Left kidney (tissue), 2 donors: ENCODE results near the gene FGD5. TPM values are rescaled to one million over a fixed set of nuclear protein-coding genes. Genes with fewer than 3 reads are reported as not detected.

Source experiments
- DNase-seq: peaks from one replicate; pipeline ENCODE4 v3.0.0-alpha.2; 2013
- polyA plus RNA-seq: library from polyadenylated mRNA; unstranded; fragments of 120-200 nt; gene quantifications from one replicate; pipeline ENCODE4 v1.2.1, GENCODE V29; 2013; ENCODE audit not compliant: insufficient read length

Gene FGD5
- polyA plus RNA-seq, 1 donor = 20.9 TPM

- DNase-seq = no peak
Observed at GRCh38 chr3:14785207-14786155, 33.3 kb upstream of the FGD5 start.

- no peak for DNase-seq
Observed at GRCh38 chr3:14786369-14786768, 32.4 kb upstream of the FGD5 start.

DNA sequence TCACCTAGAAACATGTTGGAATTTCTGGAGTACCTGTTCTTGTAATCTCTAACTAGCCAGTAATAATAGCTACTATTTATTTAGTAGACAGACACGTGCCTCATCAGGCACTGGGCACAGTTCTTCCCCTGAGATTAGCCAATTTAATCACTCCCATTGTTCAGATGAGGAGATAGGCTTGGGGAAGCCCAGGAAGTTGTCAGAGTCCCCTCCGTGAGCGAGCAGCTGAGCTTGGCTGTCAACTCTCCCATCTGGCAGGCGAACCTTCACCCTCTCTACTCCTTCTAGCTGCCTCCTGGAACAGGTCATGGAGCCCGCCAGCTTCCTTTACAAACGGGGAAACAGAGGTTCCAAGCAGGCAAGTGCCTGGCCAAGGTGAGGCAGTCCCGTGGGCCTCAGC lies 31.1 kb upstream of the FGD5 start:
- no peak for DNase-seq

DNA sequence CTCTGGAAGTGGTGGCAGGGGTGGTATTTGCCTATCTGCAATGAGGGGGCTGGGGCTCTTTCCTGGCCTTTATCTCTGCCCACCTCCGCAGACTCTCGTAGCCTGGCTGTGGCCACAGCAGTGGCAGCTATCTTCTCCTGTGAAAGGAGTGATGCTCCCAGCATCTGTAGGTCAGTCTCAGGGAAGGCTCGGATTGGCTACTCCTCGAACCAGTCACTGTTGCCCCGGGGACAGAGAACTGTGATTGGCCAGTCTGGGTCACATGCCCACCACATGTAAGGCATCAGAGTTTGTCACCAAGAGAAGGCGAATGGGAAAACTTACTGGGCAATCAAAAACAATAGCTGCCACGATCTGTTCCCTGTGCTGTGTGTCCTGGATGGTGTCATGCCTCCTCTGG lies 30.1 kb upstream of the FGD5 start:
- no peak for DNase-seq

- DNase-seq = no peak
Observed at GRCh38 chr3:14789221-14789620, 29.5 kb upstream of the FGD5 start.

DNA sequence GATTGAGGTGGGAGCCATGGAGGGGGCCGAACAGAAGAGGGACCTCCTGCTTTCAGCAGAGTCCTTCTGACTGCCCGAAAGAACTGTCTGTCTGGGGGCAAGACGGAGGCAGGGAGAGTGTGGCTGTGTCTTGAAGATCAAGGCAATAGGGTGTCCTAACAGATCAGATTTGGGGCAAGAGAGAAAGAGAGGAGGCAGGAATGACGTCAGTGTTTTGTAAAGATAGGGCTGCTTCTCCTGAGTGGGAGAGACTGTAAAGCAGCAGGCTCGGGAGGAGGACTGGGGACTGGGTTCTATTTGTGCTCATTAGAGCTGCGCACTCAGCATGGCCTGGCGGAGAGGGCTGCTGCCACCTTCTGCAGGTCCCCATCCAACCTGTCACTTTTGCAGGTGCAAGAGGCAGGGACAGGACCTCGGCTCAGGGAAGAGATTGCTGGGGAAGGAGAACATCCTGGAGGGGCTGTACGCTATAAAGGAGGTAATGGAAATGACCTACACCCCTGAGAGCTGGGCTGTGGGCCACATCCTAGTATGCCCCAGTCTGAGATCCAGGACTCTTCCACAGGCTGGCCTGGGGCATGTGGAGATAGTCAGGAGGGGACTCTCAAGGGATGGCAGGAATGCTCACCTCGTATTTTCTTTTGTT lies 29.0 kb upstream of the FGD5 start:
- no peak for DNase-seq

GRCh38 chr3:14791343-14791945 lies 27.3 kb upstream of the FGD5 start:
- DNase-seq = no peak

DNA sequence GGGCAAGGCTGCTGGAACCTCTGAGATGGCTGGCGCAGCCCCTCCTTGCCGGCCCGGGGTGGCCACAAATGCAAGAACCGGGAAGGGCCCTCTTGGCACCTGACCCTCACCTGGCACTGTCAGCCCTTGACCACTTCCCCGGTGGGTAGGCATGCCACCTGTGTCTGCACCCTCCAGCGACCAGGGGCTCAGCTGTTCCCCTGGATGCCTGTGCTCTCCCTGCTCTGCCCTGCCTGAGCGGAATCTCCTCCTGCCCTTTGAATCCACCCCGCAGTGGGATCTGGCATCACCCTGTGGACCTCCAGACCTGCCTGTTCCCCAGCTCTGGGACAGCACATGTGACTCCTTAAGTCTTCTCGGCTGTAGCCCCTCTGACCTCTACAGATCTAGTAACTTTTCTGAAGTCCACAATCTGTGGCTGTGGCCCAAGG lies 26.1 kb upstream of the FGD5 start:
- no peak for DNase-seq

DNA sequence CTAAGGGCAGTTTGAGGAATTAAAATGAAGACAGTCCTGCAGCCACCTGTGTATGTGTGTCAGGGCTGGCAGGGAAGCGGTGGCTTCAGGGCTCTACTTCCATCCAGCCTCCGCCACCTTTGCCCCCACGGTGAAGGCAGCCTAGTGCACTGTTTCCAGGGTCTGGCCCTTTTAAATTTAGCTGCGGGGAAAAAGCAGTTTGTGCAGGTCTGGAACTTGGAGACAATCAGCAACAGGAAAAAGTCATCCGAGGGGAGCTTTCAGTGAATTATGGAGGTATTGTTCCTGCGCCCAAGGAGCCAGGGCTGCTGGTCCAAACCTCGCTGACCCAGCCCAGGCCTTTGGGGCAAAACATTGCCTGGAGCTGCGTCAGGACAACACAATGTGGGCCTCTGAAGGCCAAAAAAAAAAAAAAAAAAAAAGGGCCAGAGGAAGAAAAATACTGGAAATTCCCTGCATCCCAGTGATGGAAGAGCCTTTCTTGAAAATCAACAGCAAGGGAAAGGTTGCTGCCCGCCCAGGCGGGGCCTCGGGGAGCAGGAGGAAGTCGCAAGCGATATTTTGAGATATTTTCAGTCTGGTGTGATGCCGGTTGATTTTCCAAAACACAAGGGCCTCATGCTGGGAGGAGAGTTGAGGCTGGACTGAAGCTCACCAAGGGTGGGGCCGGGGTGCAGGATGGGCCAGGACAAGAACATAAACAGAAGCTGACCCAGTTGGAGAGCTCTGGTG lies 25.5 kb upstream of the FGD5 start:
- no peak for DNase-seq

DNA sequence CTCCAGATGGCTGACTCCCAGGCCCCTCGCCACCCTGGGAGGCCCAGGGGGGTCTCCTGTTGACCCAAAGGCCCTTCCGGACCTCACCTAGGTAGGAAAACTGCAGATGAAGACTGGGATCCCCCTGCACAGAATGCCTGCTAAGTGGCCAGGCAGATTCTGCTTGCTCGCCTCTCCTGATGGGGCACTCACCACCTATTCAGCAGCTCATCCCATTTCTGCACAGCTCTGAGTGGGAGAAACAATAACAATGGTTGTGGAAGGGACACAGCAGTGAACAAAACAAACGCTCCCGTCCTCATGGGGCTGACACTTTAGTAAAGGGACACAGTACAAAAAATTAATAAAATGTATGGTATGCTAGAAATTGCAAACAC lies 24.9 kb upstream of the FGD5 start:
- DNase-seq = no peak

DNA sequence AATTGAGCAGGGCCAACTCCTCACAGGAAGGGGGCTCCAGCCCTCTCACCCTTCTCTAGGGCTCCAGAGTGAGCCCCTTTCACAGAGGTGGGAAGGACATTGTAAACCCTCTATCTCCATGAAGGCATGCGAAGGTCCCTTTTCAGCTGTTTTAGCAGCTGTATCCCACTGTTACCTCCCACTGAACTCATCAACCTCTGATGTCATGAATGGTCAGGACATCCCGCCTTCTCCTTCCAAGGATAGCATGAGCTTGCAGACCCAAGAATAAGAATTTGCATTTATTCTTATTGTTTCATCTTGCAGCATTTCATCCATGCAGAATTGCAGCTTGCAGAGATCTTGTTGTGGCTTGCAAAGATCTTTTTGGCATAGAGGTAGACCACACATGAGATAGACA lies 24.3 kb upstream of the FGD5 start:
- DNase-seq = no peak

GRCh38 chr3:14795996-14796395 lies 22.8 kb upstream of the FGD5 start:
- no peak for DNase-seq

DNA sequence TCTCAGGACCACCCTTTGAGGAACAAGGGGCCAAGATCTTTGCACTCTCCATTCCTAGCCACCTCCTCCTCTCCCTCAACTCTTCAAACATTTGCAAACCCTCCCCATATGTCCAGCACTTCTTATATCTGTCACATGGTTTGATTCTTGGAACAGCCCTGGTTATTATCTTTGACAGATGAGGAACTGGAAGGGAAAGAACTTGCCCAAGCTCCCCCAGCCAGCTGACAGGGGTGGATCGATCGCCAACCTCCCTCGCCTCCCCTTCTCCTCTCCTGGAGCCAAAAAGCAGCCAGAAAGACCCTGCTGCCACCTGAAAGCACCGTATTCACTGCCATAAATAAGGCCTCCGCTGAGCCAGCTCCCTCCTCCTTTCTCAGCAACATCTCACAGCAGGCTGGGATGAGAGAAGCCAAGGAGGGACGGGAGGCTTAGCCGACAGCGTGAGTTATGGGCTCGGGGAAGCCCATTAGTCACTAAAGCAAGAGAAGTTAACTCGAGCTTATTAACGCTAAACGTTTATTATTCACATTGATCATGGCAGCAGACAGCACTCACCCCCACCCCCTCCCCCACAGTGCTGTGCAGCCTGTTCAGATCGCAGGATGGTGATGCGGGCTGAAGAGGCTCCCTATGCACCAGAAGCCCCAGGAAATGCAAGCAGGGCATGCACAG lies 22.2 kb upstream of the FGD5 start:
- DNase-seq = no peak

DNA sequence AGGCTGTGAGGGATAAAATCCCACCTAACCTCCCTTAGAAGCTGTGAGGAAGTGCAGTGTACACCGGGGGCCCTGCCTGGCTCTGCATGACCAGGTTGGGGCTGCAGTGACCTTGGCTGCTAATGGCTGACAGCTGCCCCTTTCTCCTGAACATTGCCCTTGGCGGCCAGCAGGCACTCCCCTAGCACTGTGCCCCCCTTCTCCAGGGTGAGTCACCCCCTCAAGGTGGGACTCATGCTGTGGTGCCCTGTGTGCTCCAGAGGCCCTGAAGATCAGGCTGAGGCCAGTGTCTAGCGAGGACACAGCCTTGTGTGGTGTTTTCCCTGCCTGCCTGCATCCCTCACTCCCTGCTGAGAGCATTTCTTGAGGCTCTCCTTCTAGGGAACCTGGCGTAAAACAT lies 21.0 kb upstream of the FGD5 start:
- no peak for DNase-seq

GRCh38 chr3:14798231-14798630 lies 20.5 kb upstream of the FGD5 start:
- DNase-seq = no peak

GRCh38 chr3:14799146-14799545 lies 19.6 kb upstream of the FGD5 start:
- DNase-seq = no peak

DNA sequence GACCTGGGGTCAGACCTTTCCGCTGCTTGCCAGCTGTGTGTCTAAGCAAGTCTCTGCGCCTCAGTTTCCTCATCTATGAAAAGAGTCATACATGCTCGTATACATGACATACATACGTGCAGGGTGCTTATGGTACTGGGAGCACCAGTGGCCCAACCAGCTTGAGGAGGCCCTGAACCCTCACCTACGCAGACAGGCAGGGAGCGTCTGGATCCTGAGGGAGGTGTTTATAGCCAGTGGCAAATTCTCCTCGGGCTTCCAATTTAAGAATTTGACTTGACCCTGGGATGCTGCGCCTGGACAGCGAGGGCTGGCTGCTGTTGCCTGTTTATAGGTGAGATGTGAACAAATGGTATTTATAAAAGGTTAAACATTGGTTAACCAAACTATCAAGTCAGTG lies 17.7 kb upstream of the FGD5 start:
- no peak for DNase-seq

DNA sequence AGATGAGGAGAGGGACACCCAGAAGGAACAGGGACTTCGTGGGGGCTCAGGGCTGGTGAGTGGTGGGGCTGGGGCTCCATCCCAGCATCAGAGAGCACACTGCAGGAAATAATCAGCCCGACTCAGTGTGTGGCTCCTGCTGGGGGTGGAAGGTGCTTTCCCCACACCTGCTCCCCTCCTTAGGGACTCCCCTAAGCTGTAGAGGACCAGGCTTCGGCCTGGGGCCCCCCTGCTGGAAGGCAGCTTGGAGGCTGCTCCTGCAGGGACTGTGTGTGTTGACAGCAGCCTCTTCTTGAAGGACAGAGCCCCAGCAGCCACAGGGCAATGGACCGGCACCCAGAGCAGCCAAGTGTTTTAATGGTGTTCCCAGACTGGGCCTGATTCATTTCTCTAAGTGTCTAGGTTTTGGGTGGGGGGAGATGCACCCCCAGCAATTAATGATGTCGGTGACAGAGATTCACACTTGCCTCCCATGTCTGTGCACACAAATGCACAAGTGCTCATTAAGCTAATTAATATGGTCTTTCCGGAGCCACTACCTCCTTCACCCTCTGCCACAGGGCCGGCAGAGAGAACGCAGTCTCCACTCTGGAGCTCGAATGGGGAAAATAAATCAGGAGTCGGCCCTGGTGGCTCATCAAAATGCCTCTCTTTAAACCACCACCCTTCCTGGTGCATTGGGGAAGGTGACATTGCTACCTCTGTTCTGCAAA lies 16.9 kb upstream of the FGD5 start:
- no peak for DNase-seq

- no peak for DNase-seq
Observed at GRCh38 chr3:14802381-14802731, 16.4 kb upstream of the FGD5 start.

- no peak for DNase-seq
Observed at GRCh38 chr3:14803101-14803980, 15.4 kb upstream of the FGD5 start.
